ENCODE results near the gene TMEM72.
"Not testable (repeated sequence)": the region's sequence is repeated elsewhere in the genome, so short reads cannot be mapped to it uniquely, and the experiment has no call there.

The TMEM72 gene

GRCh38 chr10:44911081-44911540, at the start of gene TMEM72:
Gene TMEM72, plus strand, starts transcription at chr10:44911337. Its CDS starts 176 bp downstream, at chr10:44911513.
- DNase-seq: no peak

GRCh38 chr10:44862006-44862751, 49.0 kb upstream of the TMEM72 start:
- DNase-seq: no peak

- no peak for DNase-seq
These were observed 48.2 kb upstream of the TMEM72 start for GRCh38 chr10:44862924-44863323.

GRCh38 chr10:44863344-44864047, 47.6 kb upstream of the TMEM72 start:
- no peak for DNase-seq

GRCh38 chr10:44864051-44864450, 47.1 kb upstream of the TMEM72 start:
- no peak for DNase-seq

- peak; percentile 40 to 79 for DNase-seq
These were observed 46.4 kb upstream of the TMEM72 start for GRCh38 chr10:44864637-44865288.

- DNase-seq: no peak
These were observed 45.9 kb upstream of the TMEM72 start for GRCh38 chr10:44865289-44865671.

GRCh38 chr10:44866367-44866766, 44.8 kb upstream of the TMEM72 start:
- not testable (repeated sequence) for DNase-seq

GRCh38 chr10:44870031-44870430, 41.1 kb upstream of the TMEM72 start:
- DNase-seq: no peak

- DNase-seq: no peak
These were observed 38.0 kb upstream of the TMEM72 start for GRCh38 chr10:44873160-44873559.

- peak in 1 of 2 experiments; percentile 26 for DNase-seq
These were observed 37.0 kb upstream of the TMEM72 start for GRCh38 chr10:44874166-44874565.

GRCh38 chr10:44878706-44879530, 32.2 kb upstream of the TMEM72 start:
- DNase-seq: peak; percentile 1 to 72

GRCh38 chr10:44879531-44879899, 31.6 kb upstream of the TMEM72 start:
- DNase-seq: no peak

GRCh38 chr10:44880090-44880715, 30.9 kb upstream of the TMEM72 start:
- DNase-seq: no peak

GRCh38 chr10:44881649-44882048, 29.5 kb upstream of the TMEM72 start:
- no peak for DNase-seq

- DNase-seq: no peak
These were observed 28.9 kb upstream of the TMEM72 start for GRCh38 chr10:44882166-44882720.

- DNase-seq: no peak
These were observed 27.4 kb upstream of the TMEM72 start for GRCh38 chr10:44883593-44884331.

- no peak for DNase-seq
These were observed 25.4 kb upstream of the TMEM72 start for GRCh38 chr10:44885710-44886109.

- no peak for DNase-seq
These were observed 24.2 kb upstream of the TMEM72 start for GRCh38 chr10:44886966-44887365.

- DNase-seq: no peak
These were observed 22.3 kb upstream of the TMEM72 start for GRCh38 chr10:44888886-44889285.

GRCh38 chr10:44889834-44890233, 21.3 kb upstream of the TMEM72 start:
- no peak for DNase-seq
